ENCODE data around the gene SERTAD4.

SERTAD4 gene

GRCh38 chr1:210233495-210234328 lies 1.1 kb downstream of the SERTAD4 start:
- DNase-seq = no peak

- no peak for DNase-seq
These were observed 1.7 kb downstream of the SERTAD4 start for GRCh38 chr1:210234329-210234757.

GRCh38 chr1:210235363-210236053 lies 2.9 kb downstream of the SERTAD4 start:
- DNase-seq = no peak

- peak; percentile 33 for DNase-seq
These were observed 3.8 kb downstream of the SERTAD4 start for GRCh38 chr1:210236386-210236839.

- no peak for DNase-seq
These were observed 4.3 kb downstream of the SERTAD4 start for GRCh38 chr1:210236840-210237409.

GRCh38 chr1:210237479-210237878 lies 4.9 kb downstream of the SERTAD4 start:
- no peak for DNase-seq

GRCh38 chr1:210237981-210238380 lies 5.4 kb downstream of the SERTAD4 start:
- DNase-seq = no peak

- peak; percentile 8 for DNase-seq
These were observed 6.9 kb downstream of the SERTAD4 start for GRCh38 chr1:210239349-210240111.

GRCh38 chr1:210241121-210241520 lies 8.5 kb downstream of the SERTAD4 start:
- DNase-seq = no peak

GRCh38 chr1:210244746-210245367 lies 12.3 kb downstream of the SERTAD4 start:
- no peak for DNase-seq

GRCh38 chr1:210246447-210246846 lies 13.9 kb downstream of the SERTAD4 start:
- no peak for DNase-seq

GRCh38 chr1:210248341-210248740 lies 15.7 kb downstream of the SERTAD4 start:
- no peak for DNase-seq

- peak; percentile 32 for DNase-seq
These were observed 18.0 kb downstream of the SERTAD4 start for GRCh38 chr1:210250665-210250997.

- no peak for DNase-seq
These were observed 18.5 kb downstream of the SERTAD4 start for GRCh38 chr1:210250998-210251679.

- no peak for DNase-seq
These were observed 19.3 kb downstream of the SERTAD4 start for GRCh38 chr1:210251680-210252490.

- DNase-seq = no peak
These were observed 20.0 kb downstream of the SERTAD4 start for GRCh38 chr1:210252621-210253051.

GRCh38 chr1:210254298-210254697 lies 21.7 kb downstream of the SERTAD4 start:
- DNase-seq = no peak

- no peak for DNase-seq
These were observed 25.3 kb downstream of the SERTAD4 start for GRCh38 chr1:210257698-210258529.

- no peak for DNase-seq
These were observed 27.0 kb downstream of the SERTAD4 start for GRCh38 chr1:210259561-210259960.

GRCh38 chr1:210260096-210260495 lies 27.5 kb downstream of the SERTAD4 start:
- DNase-seq = no peak

Data from OCI-M1 (cell line).